Ishikawa (cell line): Measurements from ENCODE around the gene ZNF385D.

ENCODE experiments used
- CEBPB ChIP-seq: IDR thresholded peaks from 2 replicates; pipeline ENCODE4 v1.6.1; 2012
- CREB1 ChIP-seq: IDR thresholded peaks from 2 replicates; pipeline ENCODE4 v1.6.1; 2012; ENCODE audit warnings: low read depth
- EGR1 ChIP-seq: IDR thresholded peaks from 2 replicates; pipeline ENCODE4 v1.6.1; 2012
- EP300 ChIP-seq: IDR thresholded peaks from 2 replicates; pipeline ENCODE4 v1.6.1; 2012; ENCODE audit warnings: borderline replicate concordance
- FOXM1 ChIP-seq: IDR thresholded peaks from 2 replicates; pipeline ENCODE4 v1.6.1; 2012; ENCODE audit warnings: low read depth, borderline replicate concordance
- NFIC ChIP-seq: IDR thresholded peaks from 2 replicates; pipeline ENCODE4 v1.6.1; 2012
- RAD21 ChIP-seq: IDR thresholded peaks from 2 replicates; pipeline ENCODE4 v1.6.1; 2012; ENCODE audit warnings: low read depth
- REST ChIP-seq: IDR thresholded peaks from 2 replicates; pipeline ENCODE4 v1.6.1; 2012; ENCODE audit warnings: low read depth, mild to moderate bottlenecking
- TAF1 ChIP-seq: IDR thresholded peaks from 2 replicates; pipeline ENCODE4 v1.6.1; 2012; ENCODE audit warnings: low read depth, mild to moderate bottlenecking
- TCF12 ChIP-seq: IDR thresholded peaks from 2 replicates; pipeline ENCODE4 v1.6.1; 2012; ENCODE audit warnings: low read depth
- TEAD4 ChIP-seq: IDR thresholded peaks from 2 replicates; pipeline ENCODE4 v1.6.1; 2012
- USF1 ChIP-seq: IDR thresholded peaks from 2 replicates; pipeline ENCODE4 v1.6.1; 2012
- YY1 ChIP-seq: IDR thresholded peaks from 2 replicates; pipeline ENCODE4 v1.6.1; 2012; ENCODE audit warnings: low read depth
- ZBTB7A ChIP-seq: IDR thresholded peaks from 2 replicates; pipeline ENCODE4 v1.6.1; 2012; ENCODE audit warnings: low read depth
- TF ChIP-seq, protein P1 (sequence below): IDR thresholded peaks from 2 replicates; pipeline ENCODE4 v1.6.1; 2012

ZNF385D gene

GRCh38 chr3:21778715-21779114 is 27.7 kb upstream of the ZNF385D start:
- no peak for TF ChIP-seq NFIC
- no peak for TF ChIP-seq FOXM1
- TF ChIP-seq ZBTB7A, result no peak
- TF ChIP-seq TEAD4, result no peak
- no peak for TF ChIP-seq TAF1
- TF ChIP-seq YY1, result no peak
- no peak for TF ChIP-seq CREB1
- no peak for TF ChIP-seq USF1
- TF ChIP-seq, protein P1, sequence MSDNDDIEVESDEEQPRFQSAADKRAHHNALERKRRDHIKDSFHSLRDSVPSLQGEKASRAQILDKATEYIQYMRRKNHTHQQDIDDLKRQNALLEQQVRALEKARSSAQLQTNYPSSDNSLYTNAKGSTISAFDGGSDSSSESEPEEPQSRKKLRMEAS, result no peak
- TF ChIP-seq TCF12, result no peak
- TF ChIP-seq RAD21, result no peak
- no peak for TF ChIP-seq REST
- no peak for TF ChIP-seq CEBPB
- TF ChIP-seq EP300, result no peak

DNA sequence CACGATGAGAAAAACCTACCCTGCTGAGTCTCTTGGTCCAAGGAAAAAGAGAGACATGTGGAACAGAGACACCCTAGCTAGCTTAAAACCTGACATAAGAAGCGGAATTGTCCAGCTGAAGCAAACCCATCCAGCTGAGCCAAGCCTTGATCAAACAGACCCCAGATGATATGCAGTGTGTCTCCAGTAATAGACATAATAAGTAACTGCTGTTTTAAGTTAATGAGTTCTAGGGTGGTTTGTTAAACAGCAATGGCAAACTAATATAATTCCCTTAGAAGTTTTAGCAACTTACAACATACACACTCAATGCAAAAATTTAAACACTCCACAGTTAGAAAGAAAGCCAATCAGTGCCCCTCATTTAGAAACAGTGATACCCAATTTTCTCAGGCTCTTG is 26.8 kb upstream of the ZNF385D start:
- no peak for TF ChIP-seq TCF12
- TF ChIP-seq NFIC, result no peak
- TF ChIP-seq EGR1, result no peak
- TF ChIP-seq YY1, result no peak
- TF ChIP-seq ZBTB7A, result no peak
- no peak for TF ChIP-seq USF1
- TF ChIP-seq FOXM1, result no peak
- no peak for TF ChIP-seq TEAD4
- TF ChIP-seq, protein P1, result no peak
- no peak for TF ChIP-seq RAD21
- no peak for TF ChIP-seq TAF1
- TF ChIP-seq CREB1, result no peak
- no peak for TF ChIP-seq CEBPB
- TF ChIP-seq EP300, result no peak
- TF ChIP-seq REST, result no peak

GRCh38 chr3:21766002-21766401 is 15.0 kb upstream of the ZNF385D start:
- no peak for TF ChIP-seq NFIC
- no peak for TF ChIP-seq TEAD4
- TF ChIP-seq CEBPB, result no peak
- no peak for TF ChIP-seq CREB1
- no peak for TF ChIP-seq ZBTB7A
- TF ChIP-seq FOXM1, result no peak
- TF ChIP-seq USF1, result no peak
- TF ChIP-seq YY1, result no peak
- TF ChIP-seq, protein P1, result no peak
- no peak for TF ChIP-seq TAF1
- no peak for TF ChIP-seq TCF12
- no peak for TF ChIP-seq EP300
- TF ChIP-seq EGR1, result no peak

DNA sequence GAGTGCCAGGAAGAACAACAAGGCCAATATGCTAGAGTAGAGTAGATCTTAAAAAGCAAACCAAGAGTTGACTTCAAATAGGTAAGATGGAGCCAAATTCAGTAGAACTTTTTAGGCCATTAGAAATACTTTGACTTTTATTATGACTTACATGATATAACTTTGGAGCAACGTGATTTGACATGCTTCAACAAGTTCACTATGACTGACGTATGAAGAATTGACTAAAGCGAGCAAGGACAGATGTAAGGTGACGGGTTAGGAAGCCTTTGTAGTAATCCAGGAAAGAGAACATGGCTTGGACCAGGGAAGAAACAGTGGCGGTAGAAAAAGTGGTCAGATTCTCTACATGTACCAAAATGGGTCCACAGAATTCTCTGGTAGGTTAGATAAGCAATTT is 4.9 kb upstream of the ZNF385D start:
- TF ChIP-seq TAF1, result no peak
- TF ChIP-seq, protein P1, result no peak
- no peak for TF ChIP-seq CREB1
- no peak for TF ChIP-seq YY1
- TF ChIP-seq EGR1, result no peak
- no peak for TF ChIP-seq EP300
- TF ChIP-seq REST, result no peak
- TF ChIP-seq ZBTB7A, result no peak
- TF ChIP-seq TEAD4, result no peak
- TF ChIP-seq TCF12, result no peak
- TF ChIP-seq NFIC, result no peak
